Neural progenitor cell (in vitro differentiated cells): Measurements from ENCODE around the gene SRPK3.

Experiments
- EZH2 ChIP-seq: fragments of 200-600 bp; sonication (generic); IDR thresholded peaks from 2 replicates; pipeline ENCODE4 v1.6.1; 2017; ENCODE audit warnings: antibody characterized with exemption, mild to moderate bottlenecking, moderate library complexity
- TF ChIP-seq, protein P1 (sequence below): fragments of 200-600 bp; sonication (generic); IDR thresholded peaks from 2 replicates; pipeline ENCODE4 v1.5.1; 2017; ENCODE audit warnings: antibody characterized with exemption, mild to moderate bottlenecking

GRCh38 chrX:153767674-153768055 lies 13.2 kb upstream of the SRPK3 start:
- TF ChIP-seq, protein P1, sequence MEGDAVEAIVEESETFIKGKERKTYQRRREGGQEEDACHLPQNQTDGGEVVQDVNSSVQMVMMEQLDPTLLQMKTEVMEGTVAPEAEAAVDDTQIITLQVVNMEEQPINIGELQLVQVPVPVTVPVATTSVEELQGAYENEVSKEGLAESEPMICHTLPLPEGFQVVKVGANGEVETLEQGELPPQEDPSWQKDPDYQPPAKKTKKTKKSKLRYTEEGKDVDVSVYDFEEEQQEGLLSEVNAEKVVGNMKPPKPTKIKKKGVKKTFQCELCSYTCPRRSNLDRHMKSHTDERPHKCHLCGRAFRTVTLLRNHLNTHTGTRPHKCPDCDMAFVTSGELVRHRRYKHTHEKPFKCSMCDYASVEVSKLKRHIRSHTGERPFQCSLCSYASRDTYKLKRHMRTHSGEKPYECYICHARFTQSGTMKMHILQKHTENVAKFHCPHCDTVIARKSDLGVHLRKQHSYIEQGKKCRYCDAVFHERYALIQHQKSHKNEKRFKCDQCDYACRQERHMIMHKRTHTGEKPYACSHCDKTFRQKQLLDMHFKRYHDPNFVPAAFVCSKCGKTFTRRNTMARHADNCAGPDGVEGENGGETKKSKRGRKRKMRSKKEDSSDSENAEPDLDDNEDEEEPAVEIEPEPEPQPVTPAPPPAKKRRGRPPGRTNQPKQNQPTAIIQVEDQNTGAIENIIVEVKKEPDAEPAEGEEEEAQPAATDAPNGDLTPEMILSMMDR = no peak
- TF ChIP-seq EZH2 = no peak
